H1 (cell line): ENCODE measurements around the gene GGA2.

Experiments
- ATF3 ChIP-seq: IDR thresholded peaks from 2 replicates; pipeline ENCODE4 v1.6.1; 2011; ENCODE audit warnings: low read depth, mild to moderate bottlenecking, low read length; ENCODE audit not compliant: insufficient read depth
- BRCA1 ChIP-seq: IDR thresholded peaks from 2 replicates; pipeline ENCODE4 v1.6.1; 2012; ENCODE audit warnings: low read depth, low read length, improper control_type of control experiment
- CTCF ChIP-seq, 3 experiments: IDR thresholded peaks; 1 replicate in 2 of 3; 2 replicates in 1 of 3; pipeline versions ENCODE4 v1.5.1 to v1.6.1; 2011; ENCODE audit warnings: low read length in 3 of 3, mild to moderate bottlenecking in 3 of 3, inconsistent platforms in 2 of 3, low read depth in 1 of 3, moderate library complexity in 1 of 3; ENCODE audit not compliant: insufficient read depth in 1 of 3; ENCODE audit errors: control extremely low read depth in 1 of 3
- HDAC6 ChIP-seq: IDR thresholded peaks from one replicate; pipeline ENCODE4 v1.7.1; 2012; ENCODE audit warnings: low read depth, mild to moderate bottlenecking, inconsistent platforms, low read length, moderate library complexity
- JUND ChIP-seq: IDR thresholded peaks from 2 replicates; pipeline ENCODE4 v1.6.1; 2011; ENCODE audit warnings: mild to moderate bottlenecking, improper control_type of control experiment, low read length
- MAX ChIP-seq: IDR thresholded peaks from 2 replicates; pipeline ENCODE4 v1.6.1; 2012; ENCODE audit warnings: inconsistent platforms
- POLR2A ChIP-seq, 2 experiments: IDR thresholded peaks; 1 replicate in 1 of 2; 2 replicates in 1 of 2; pipeline ENCODE4 v1.6.1; 2011; ENCODE audit warnings: low read depth in 2 of 2, low read length in 2 of 2, mild to moderate bottlenecking in 2 of 2; ENCODE audit errors: control extremely low read depth in 1 of 2
- POLR2AphosphoS5 ChIP-seq: IDR thresholded peaks from 2 replicates; pipeline ENCODE4 v1.6.1; 2011; ENCODE audit warnings: low read depth, low read length
- RXRA ChIP-seq: IDR thresholded peaks from 2 replicates; pipeline ENCODE4 v1.6.1; 2011; ENCODE audit warnings: low read depth, mild to moderate bottlenecking, low read length, moderate library complexity; ENCODE audit not compliant: insufficient read depth
- SIN3A ChIP-seq, 2 experiments: IDR thresholded peaks in 1 of 2; conservative IDR thresholded peaks in 1 of 2; 2 replicates each; pipeline ENCODE4 v1.6.1; 2011 to 2012; ENCODE audit warnings: low read length in 2 of 2, improper control_type of control experiment in 1 of 2, low read depth in 1 of 2, mild to moderate bottlenecking in 1 of 2
- SP1 ChIP-seq: IDR thresholded peaks from 2 replicates; pipeline ENCODE4 v1.6.1; 2011; ENCODE audit warnings: low read depth, low read length
- TCF12 ChIP-seq: IDR thresholded peaks from 2 replicates; pipeline ENCODE4 v1.6.1; 2011; ENCODE audit warnings: low read depth, mild to moderate bottlenecking, low read length
- USF2 ChIP-seq: IDR thresholded peaks from 2 replicates; pipeline ENCODE4 v1.6.1; 2011; ENCODE audit warnings: low read length, improper control_type of control experiment

GRCh38 chr16:23549938-23550337 is 39.6 kb upstream of the GGA2 start:
- no peak for TF ChIP-seq BRCA1
- no peak for TF ChIP-seq CTCF (IDR thresholded peaks at IDR 0.05; ENCODE audit: control extremely low read depth in 1 of 3, insufficient read depth in 1 of 3, low read depth in 1 of 3, low read length in 3 of 3)
- no peak for TF ChIP-seq POLR2A (IDR thresholded peaks at IDR 0.05; ENCODE audit: control extremely low read depth in 1 of 2, low read depth in 2 of 2, low read length in 2 of 2)
- no peak for TF ChIP-seq USF2
- no peak for TF ChIP-seq RXRA
- no peak for TF ChIP-seq POLR2AphosphoS5
- TF ChIP-seq JUND = no peak
- TF ChIP-seq MAX = no peak
- no peak for TF ChIP-seq SP1
- no peak for TF ChIP-seq ATF3
- no peak for TF ChIP-seq SIN3A (conservative IDR thresholded peaks at IDR 0.05 in 1 of 2, IDR thresholded peaks at IDR 0.05 in 1 of 2; ENCODE audit: low read depth in 1 of 2, low read length in 2 of 2)
- TF ChIP-seq TCF12 = no peak
- no peak for TF ChIP-seq HDAC6
